ENCODE data around the gene VPS18. TPM values are rescaled to one million over a fixed set of nuclear protein-coding genes. Genes with fewer than 3 reads are reported as not detected.

The VPS18 gene
- total RNA-seq, 1 experiment from 2014 or later: 16.9 TPM

DNA sequence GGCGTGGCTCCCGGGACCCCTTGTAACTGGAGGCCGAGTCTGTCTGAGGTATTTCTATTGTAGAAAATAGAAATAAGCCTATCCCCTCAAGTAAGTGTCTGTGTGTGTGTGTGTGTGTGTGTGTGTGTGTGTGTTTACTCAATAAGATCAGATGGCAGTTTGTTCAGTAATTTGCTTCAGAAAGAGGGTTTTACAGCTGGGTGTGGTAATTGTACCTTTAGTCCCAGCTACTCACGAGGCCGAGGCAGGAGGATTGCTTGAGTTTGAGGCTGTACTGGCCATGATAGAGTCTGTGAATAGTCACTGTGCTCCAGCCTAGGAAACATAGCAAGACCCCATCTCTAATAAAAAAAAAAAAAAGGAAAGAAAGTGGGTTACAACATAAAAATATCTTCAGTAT lies 41.7 kb upstream of the VPS18 start:
- ChIA-PET RAD21 (ENCODE audit: low non-redundant PET in 1 of 2, low total read pairs in 2 of 2, uncharacterized antibody in 2 of 2, unreplicated experiment in 2 of 2) (no interaction called here), CTCF (no interaction called here), POLR2A (interaction anchor here (0.7 kb wide), 1 partner anchor 45 kb away, joined by 3 read pairs; no protein-coding TSS in a partner anchor)
- no peaks in the 10 kb centered on the region for H3K9me2 ChIP-seq (ENCODE audit: insufficient read depth)
- H3K4me1 ChIP-seq (ENCODE audit: control insufficient read depth in 1 of 2, insufficient read depth in 2 of 2, low read length in 2 of 2): peaks cover 10 to 14% of the 10 kb centered on the region in 2 experiments
- H3K27ac ChIP-seq (ENCODE audit: low read depth, low read length): no peak overlapping the region
- TF ChIP-seq POLR2AphosphoS5 (IDR thresholded peaks at IDR 0.05; ENCODE audit: low read depth, low read length): no peak
- TF ChIP-seq ZFX (IDR thresholded peaks at IDR 0.05): no peak
- TF ChIP-seq TCF7L2 (IDR thresholded peaks at IDR 0.05; ENCODE audit: borderline replicate concordance, extremely low read depth, insufficient read depth, insufficient read length): no peak
- no peak for TF ChIP-seq ZNF274 (IDR thresholded peaks at IDR 0.05; ENCODE audit: low read depth, low read length)
- H3K9ac ChIP-seq (ENCODE audit: low read length): no peak overlapping the region
- H3K36me3 ChIP-seq (ENCODE audit: control insufficient read depth in 1 of 2, insufficient read depth in 2 of 2, low read length in 2 of 2): peaks cover 21 to 27% of the 10 kb centered on the region in 2 experiments
- H4K20me1 ChIP-seq (ENCODE audit: insufficient read depth): no peaks in the 10 kb centered on the region
- H3K4me3 ChIP-seq (replicated peaks in 1 of 2; ENCODE audit: low read depth in 1 of 2, low read length in 2 of 2): no peak overlapping the region
- peaks cover 39% of the 10 kb centered on the region for H3K79me2 ChIP-seq (ENCODE audit: insufficient read depth, low read length)
- intact Hi-C loops (cut with micrococcal nuclease): no loop called here
- no TSS peak for BruUV-seq (replicated peaks)
- H3K4me2 ChIP-seq (ENCODE audit: low read length): no peak overlapping the region
- no peak overlapping the region for H2AFZ ChIP-seq (ENCODE audit: low read depth, low read length, poor library complexity, severe bottlenecking)
- ATAC-seq (no peak), DNase-seq (ENCODE audit: low read depth, low spot score) (no peak)
- H3K27me3 ChIP-seq (ENCODE audit: insufficient read depth, low read length): no peaks in the 10 kb centered on the region
- H3K9me3 ChIP-seq (ENCODE audit: control insufficient read depth in 1 of 2, insufficient read depth in 1 of 2, low read depth in 1 of 2, low read length in 2 of 2): no peaks in the 10 kb centered on the region

DNA sequence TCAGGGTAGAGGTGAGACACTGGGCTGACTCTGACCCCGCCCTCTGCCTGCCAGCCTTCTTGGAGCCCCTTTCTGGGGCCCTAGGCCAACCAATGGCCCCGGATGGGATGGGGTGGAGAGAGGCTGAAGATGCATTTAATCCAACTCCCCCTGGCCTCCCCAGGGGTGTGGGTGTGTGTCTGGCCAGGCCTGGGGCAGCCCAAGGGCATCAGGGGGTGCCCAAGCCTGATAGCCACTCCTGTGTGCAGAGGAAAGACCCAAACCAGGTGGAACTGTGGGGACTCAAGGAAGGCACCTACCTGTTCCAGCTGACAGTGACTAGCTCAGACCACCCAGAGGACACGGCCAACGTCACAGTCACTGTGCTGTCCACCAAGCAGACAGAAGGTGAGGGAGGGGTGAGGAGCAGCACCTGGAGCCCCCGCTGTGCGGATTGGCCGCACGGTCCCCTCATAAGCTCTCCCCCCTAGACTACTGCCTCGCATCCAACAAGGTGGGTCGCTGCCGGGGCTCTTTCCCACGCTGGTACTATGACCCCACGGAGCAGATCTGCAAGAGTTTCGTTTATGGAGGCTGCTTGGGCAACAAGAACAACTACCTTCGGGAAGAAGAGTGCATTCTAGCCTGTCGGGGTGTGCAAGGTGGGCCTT lies 40.9 kb upstream of the VPS18 start:
- RAD21 ChIA-PET (ENCODE audit: low non-redundant PET in 1 of 2, low total read pairs in 2 of 2, uncharacterized antibody in 2 of 2, unreplicated experiment in 2 of 2): no interaction called here
- BruUV-seq (replicated peaks): no TSS peak
- no peaks in the 10 kb centered on the region for H3K9me3 ChIP-seq (ENCODE audit: control insufficient read depth in 1 of 2, insufficient read depth in 1 of 2, low read depth in 1 of 2, low read length in 2 of 2)

More for the DNA sequence above, 40.9 kb upstream of the VPS18 start:
- no peaks in the 10 kb centered on the region for H4K20me1 ChIP-seq (ENCODE audit: insufficient read depth)
- ChIA-PET CTCF (no interaction called here), POLR2A (no interaction called here)
- intact Hi-C loops (cut with micrococcal nuclease): no loop called here
- peaks cover 9 to 15% of the 10 kb centered on the region in 2 experiments for H3K4me1 ChIP-seq (ENCODE audit: control insufficient read depth in 1 of 2, insufficient read depth in 2 of 2, low read length in 2 of 2)
- no peak overlapping the region for H3K4me2 ChIP-seq (ENCODE audit: low read length)
- no peaks in the 10 kb centered on the region for H3K27me3 ChIP-seq (ENCODE audit: insufficient read depth, low read length)
- H3K36me3 ChIP-seq (ENCODE audit: control insufficient read depth in 1 of 2, insufficient read depth in 2 of 2, low read length in 2 of 2): peaks cover 21 to 30% of the 10 kb centered on the region in 2 experiments
- peaks cover 31% of the 10 kb centered on the region for H3K79me2 ChIP-seq (ENCODE audit: insufficient read depth, low read length)
- no peak for DNase-seq (ENCODE audit: low read depth, low spot score)
- H3K9me2 ChIP-seq (ENCODE audit: insufficient read depth): no peaks in the 10 kb centered on the region
- no peak overlapping the region for H2AFZ ChIP-seq (ENCODE audit: low read depth, low read length, poor library complexity, severe bottlenecking)
- H3K27ac ChIP-seq (ENCODE audit: low read depth, low read length): no peak overlapping the region
- H3K4me3 ChIP-seq (replicated peaks in 1 of 2; ENCODE audit: low read depth in 1 of 2, low read length in 2 of 2): no peak overlapping the region
- H3K9ac ChIP-seq (ENCODE audit: low read length): no peak overlapping the region
- TF ChIP-seq EGR1 (IDR thresholded peaks at IDR 0.05; ENCODE audit: low read depth) (no peak), ZFX (IDR thresholded peaks at IDR 0.05) (no peak), SRF (IDR thresholded peaks at IDR 0.05; ENCODE audit: low read depth) (no peak), YY1 (IDR thresholded peaks at IDR 0.05; ENCODE audit: extremely low read depth, insufficient replicate concordance, low read depth, low read length) (no peak), TCF7L2 (IDR thresholded peaks at IDR 0.05; ENCODE audit: borderline replicate concordance, extremely low read depth, insufficient read depth, insufficient read length) (no peak), POLR2A (IDR thresholded peaks at IDR 0.05; ENCODE audit: borderline replicate concordance, extremely low read depth, insufficient read depth, insufficient read length) (no peak), SIN3A (IDR thresholded peaks at IDR 0.05; ENCODE audit: low read depth) (no peak), ZNF274 (IDR thresholded peaks at IDR 0.05; ENCODE audit: low read depth, low read length) (no peak), ELF1 (IDR thresholded peaks at IDR 0.05; ENCODE audit: borderline replicate concordance, low read depth) (no peak), EZH2 (IDR thresholded peaks at IDR 0.05) (no peak)
- TF ChIP-seq, protein P1, sequence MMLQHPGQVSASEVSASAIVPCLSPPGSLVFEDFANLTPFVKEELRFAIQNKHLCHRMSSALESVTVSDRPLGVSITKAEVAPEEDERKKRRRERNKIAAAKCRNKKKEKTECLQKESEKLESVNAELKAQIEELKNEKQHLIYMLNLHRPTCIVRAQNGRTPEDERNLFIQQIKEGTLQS (IDR thresholded peaks at IDR 0.05): no peak
- TF ChIP-seq, protein P2, sequence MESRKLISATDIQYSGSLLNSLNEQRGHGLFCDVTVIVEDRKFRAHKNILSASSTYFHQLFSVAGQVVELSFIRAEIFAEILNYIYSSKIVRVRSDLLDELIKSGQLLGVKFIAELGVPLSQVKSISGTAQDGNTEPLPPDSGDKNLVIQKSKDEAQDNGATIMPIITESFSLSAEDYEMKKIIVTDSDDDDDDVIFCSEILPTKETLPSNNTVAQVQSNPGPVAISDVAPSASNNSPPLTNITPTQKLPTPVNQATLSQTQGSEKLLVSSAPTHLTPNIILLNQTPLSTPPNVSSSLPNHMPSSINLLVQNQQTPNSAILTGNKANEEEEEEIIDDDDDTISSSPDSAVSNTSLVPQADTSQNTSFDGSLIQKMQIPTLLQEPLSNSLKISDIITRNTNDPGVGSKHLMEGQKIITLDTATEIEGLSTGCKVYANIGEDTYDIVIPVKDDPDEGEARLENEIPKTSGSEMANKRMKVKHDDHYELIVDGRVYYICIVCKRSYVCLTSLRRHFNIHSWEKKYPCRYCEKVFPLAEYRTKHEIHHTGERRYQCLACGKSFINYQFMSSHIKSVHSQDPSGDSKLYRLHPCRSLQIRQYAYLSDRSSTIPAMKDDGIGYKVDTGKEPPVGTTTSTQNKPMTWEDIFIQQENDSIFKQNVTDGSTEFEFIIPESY (IDR thresholded peaks at IDR 0.05; ENCODE audit: extremely low read depth, insufficient replicate concordance, low read length): no peak
- TF ChIP-seq, protein P3, sequence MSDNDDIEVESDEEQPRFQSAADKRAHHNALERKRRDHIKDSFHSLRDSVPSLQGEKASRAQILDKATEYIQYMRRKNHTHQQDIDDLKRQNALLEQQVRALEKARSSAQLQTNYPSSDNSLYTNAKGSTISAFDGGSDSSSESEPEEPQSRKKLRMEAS (IDR thresholded peaks at IDR 0.05): no peak
- no peak for ATAC-seq

Data from HCT116 (cell line).